Neural progenitor cell (in vitro differentiated cells): ENCODE results near the gene CCM2.

ENCODE experiments used
- CTCF ChIP-seq: fragments of 200-600 bp; sonication (generic); IDR thresholded peaks from 2 replicates; pipeline ENCODE4 v1.5.1; 2017; ENCODE audit warnings: antibody characterized with exemption, mild to moderate bottlenecking
- EZH2 ChIP-seq: fragments of 200-600 bp; sonication (generic); IDR thresholded peaks from 2 replicates; pipeline ENCODE4 v1.6.1; 2017; ENCODE audit warnings: antibody characterized with exemption, mild to moderate bottlenecking, moderate library complexity
- EZH2phosphoT487 ChIP-seq: fragments of 200-600 bp; sonication (generic); IDR thresholded peaks from 2 replicates; pipeline ENCODE4 v1.6.1; 2017; ENCODE audit warnings: antibody characterized with exemption

DNA sequence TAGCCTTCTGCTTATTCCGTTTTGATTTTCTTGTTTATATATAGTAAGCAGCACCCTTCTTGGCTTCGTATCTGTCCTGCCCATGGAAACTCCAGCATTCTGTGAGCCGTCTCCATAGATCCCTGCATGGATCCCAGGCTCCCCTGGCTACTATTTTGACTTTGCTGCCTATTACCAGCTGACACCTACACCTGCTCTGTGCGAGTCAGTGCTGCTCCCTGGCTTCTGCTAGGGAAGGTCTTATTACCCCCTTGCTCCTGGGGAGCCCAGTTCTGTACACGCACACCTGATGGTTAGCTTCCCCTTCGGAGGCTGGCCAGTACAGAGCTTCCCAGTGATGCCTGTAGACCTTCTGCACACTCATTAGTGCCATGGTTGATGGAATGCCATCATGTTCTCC, 53.4 kb downstream of the CCM2 start:
- TF ChIP-seq CTCF (no peak), EZH2phosphoT487 (no peak), EZH2 (no peak)
